ENCODE results near the gene FRMPD1.

GRCh38 chr9:37719526-37719925, 68.8 kb downstream of the FRMPD1 start:
- TF ChIP-seq CTCF (CRISPR knock-in tag; IDR thresholded peaks at IDR 0.05) (no peak), BRCA1 (CRISPR knock-in tag; IDR thresholded peaks at IDR 0.05) (no peak), POLR2A (IDR thresholded peaks at IDR 0.05; ENCODE audit: insufficient read depth in 1 of 2, low read depth in 2 of 2, low read length in 2 of 2) (no peak), ZNF567 (CRISPR knock-in tag; IDR thresholded peaks at IDR 0.05; ENCODE audit: borderline replicate concordance) (no peak), EZH2 (conservative IDR thresholded peaks at IDR 0.05; ENCODE audit: low read depth, low read length) (no peak), STAG1 (CRISPR knock-in tag; IDR thresholded peaks at IDR 0.05) (no peak), JUND (CRISPR knock-in tag; IDR thresholded peaks at IDR 0.05) (no peak), ELF1 (CRISPR knock-in tag; IDR thresholded peaks at IDR 0.05) (no peak), CBX5 (CRISPR knock-in tag; IDR thresholded peaks at IDR 0.05; ENCODE audit: borderline replicate concordance) (no peak), NFKBIZ (CRISPR knock-in tag; IDR thresholded peaks at IDR 0.05) (no peak), THRA (CRISPR knock-in tag; IDR thresholded peaks at IDR 0.05; ENCODE audit: borderline replicate concordance) (no peak)
- TF ChIP-seq, protein P1, sequence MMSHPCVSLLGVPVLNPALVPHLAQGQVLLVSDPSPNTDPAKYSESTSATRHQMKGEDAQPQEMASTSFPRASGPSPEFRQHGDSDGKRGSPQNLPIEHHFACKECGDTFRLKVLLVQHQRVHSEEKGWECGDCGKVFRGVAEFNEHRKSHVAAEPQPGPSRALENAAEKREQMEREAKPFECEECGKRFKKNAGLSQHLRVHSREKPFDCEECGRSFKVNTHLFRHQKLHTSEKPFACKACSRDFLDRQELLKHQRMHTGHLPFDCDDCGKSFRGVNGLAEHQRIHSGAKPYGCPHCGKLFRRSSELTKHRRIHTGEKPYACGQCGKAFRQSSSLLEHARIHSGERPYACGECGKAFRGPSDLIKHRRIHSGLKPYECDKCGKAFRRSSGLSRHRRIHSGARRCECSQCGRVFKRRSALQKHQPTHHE (CRISPR knock-in tag; IDR thresholded peaks at IDR 0.05; ENCODE audit: borderline replicate concordance), result no peak

All from HepG2 (cell line).